GM19043 (cell line): ENCODE results near the gene MXRA7.
"Not testable (repeated sequence)": the region's sequence is repeated elsewhere in the genome, so short reads cannot be mapped to it uniquely, and the experiment has no call there.

Experiments
- ATAC-seq: cut with Tn5 transposase; IDR thresholded peaks from one replicate; pipeline ENCODE4 v1.9.1; 2021; ENCODE audit warnings: low read depth; ENCODE audit not compliant: unreplicated experiment

Gene MXRA7, protein sequence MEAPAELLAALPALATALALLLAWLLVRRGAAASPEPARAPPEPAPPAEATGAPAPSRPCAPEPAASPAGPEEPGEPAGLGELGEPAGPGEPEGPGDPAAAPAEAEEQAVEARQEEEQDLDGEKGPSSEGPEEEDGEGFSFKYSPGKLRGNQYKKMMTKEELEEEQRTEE

DNA sequence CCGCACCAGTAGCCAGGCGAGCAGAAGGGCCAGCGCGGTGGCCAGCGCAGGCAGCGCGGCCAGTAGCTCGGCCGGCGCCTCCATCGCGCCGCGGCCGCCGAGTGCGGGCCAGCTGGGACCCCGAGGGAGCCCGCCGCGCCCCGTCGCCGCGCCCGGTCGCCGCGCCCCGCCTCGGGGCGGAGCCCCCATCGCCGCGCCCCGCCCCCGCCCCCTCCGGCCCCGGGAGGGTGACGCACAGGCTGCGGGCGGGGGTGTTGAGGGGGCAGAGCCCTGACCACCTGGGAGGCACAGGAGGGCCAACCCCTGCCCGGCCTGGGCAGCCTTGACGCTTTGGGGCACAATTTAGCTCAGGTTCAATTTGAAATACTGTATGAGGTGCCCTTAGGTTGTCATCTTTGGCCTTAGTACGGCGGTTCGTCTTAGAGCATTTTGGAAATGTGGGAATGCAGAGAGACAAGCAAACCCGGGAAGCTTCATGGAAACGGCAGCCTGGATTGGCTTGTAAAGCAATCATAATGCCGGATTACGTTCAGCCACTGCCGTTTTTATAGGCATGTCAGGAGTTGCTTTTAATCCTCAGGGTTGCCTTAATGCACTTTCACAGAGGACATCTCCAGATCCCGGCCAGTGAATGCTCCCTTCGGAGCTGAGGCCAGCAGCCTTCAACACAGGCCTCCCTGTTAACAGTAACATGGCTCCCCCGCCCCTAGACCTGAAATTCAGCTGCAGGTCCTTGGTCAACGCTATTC, at the start of gene MXRA7:
TSS of gene MXRA7 (minus strand) at position 103 of the 749 bp plus-strand sequence. CDS start at position 84, 19 bp downstream.
- ATAC-seq, result no peak

- ATAC-seq, result no peak
Measured at GRCh38 chr17:76758570-76758969, 47.8 kb upstream of the MXRA7 start.

DNA sequence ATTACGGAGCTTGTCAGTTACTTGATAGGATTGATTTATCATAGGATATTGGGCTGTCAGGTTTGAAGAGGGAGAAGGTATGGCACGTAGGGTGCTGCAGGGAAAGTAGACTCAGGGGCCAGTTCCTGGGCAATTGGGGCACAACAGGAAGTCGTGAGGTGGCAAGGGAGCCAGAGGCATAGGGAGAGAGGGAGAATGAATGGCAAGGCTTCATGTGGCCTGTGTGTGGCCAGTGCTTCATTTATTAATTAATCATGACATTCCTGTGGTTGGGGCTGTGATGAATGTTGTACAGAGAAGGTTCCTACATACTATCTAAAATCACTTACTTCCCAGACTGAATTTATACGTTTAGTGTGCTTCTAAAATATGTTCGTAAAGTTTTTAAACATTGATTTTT, 46.5 kb upstream of the MXRA7 start:
- no peak for ATAC-seq

DNA sequence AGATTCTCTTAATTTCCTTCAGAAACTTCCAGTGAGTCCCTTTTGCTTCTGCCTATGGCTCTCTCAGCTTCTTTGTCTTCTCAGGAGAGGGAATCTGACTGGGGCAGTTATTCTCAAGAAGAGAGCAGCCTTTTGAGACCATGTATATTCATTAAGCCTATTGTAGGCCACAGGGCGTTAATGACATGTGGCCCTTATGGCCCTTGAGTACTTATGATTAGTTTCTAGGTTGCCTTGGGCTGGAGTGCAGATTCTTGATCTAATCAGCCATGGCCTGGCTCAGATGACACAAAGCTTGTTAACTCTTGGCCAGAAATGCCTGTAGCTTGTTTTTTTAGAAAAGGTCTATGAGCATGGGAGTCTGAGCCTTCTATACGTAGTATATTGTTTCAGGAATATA, 44.5 kb upstream of the MXRA7 start:
- no peak for ATAC-seq

- no peak for ATAC-seq
Measured at GRCh38 chr17:76753061-76753961, 42.5 kb upstream of the MXRA7 start.

DNA sequence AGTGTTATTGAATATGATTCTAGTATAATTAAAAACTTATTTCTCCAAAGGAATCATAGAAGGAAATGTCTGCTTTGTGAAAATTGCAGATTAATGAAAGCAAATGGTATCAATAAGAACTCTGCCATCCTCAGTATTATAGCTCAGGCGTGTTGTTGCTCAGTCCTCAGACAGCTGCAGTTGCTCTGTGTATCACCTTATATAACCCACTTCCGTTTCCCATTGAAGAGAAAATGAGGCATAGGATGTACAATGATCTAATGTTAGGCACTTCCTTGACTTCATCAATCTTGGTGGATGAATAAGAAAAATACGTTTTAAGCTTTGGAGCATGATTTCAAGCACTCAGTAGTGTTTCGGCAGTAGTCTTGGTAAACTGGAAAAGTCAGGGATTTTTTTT, 41.2 kb upstream of the MXRA7 start:
- no peak for ATAC-seq

GRCh38 chr17:76751416-76751993, 40.7 kb upstream of the MXRA7 start:
- ATAC-seq, result no peak

DNA sequence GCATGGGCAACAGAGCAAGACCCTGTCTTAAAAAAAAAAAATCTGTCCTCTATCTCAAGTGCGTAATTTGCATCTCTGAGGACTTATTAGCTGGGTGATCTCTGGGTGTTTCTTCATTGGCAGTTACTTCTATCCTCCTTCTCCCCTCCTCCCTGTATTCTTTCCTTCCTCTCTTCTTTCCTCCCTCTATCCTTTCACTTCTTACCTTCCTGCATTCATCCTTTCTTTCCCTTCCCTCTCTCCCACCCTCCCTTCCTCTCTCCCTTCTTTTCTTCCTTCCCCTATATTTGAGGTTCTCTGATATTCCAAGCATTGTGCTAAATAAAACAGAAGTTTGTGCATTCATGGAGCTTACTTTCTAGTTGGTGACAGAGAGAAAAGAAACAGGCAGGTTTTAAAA, 37.9 kb upstream of the MXRA7 start:
- no peak for ATAC-seq

GRCh38 chr17:76747716-76748363, 37.1 kb upstream of the MXRA7 start:
- ATAC-seq, result no peak

DNA sequence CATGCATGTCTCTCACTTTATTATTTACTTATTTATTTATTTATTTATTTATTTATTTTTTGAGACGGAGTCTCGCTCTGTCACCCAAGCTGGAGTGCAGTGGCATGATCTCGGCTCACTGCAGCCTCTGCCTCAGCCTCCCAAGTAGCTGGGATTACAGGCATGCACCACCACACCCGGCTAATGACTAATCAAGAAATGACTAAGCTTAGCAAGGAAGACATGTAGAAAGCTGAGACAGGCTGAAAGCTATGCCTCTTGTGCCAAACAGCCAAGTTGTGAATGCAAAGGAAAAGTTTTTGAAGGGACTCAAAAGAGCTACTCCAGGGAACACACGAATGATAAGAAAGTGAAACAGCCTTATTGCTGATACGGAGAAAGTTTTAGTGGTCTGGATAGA, 35.0 kb upstream of the MXRA7 start:
- ATAC-seq, result not testable (repeated sequence)

DNA sequence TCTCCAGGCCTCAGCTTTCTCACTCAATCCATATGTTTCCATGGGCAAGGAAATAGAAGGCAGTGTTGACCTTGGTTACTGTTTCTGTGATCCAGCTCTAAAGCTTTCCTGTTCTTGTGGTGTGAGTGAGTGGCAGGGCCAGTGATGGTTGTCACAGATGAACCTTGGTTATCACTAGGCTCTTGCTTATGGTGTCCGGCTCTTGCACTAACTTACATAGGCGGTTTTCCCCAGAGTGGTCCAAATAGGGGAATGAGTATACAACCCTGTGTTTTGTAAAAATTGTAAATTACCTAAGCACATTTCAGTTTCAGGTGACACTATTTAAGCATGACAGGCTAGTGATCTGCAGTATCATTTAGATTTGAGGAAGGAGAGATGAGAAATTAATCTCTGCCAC, 34.0 kb upstream of the MXRA7 start:
- no peak for ATAC-seq

GRCh38 chr17:76742958-76743357, 32.2 kb upstream of the MXRA7 start:
- no peak for ATAC-seq

DNA sequence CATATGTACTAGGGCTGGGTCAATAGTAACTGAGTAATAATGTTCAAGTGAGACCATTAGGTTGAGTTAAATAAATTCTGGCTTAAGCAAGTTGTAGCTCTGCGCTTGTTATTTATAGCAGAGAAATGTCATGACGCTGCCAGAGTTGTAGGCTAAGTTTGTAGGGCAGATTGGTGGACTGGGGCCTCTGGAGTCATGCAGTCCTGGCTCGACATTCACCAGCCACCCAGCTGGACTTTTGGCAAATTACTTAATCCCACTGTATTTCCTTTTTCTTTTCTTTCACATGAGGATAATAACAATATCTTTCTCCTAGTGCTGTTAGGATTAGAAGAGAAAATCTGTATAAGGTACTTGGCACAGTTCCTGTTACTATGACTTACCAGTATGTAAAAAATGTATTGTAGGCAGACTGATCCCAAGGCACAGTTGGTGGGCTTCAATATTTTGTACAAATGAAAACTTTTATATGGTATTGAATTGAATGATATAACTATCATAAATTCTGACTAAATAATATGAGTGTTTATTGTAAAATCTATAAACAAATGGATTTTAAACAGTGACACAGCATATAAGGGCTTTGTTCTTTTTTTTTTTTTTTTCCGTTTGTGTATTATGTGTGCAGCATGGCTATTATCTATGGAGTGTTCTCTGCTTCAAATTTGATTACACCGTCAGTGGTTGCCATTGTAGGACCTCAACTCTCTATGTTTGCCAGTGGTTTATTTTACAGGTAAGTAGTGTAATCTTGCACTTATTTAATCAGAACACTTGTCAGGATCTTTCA, 29.8 kb upstream of the MXRA7 start:
- no peak for ATAC-seq

DNA sequence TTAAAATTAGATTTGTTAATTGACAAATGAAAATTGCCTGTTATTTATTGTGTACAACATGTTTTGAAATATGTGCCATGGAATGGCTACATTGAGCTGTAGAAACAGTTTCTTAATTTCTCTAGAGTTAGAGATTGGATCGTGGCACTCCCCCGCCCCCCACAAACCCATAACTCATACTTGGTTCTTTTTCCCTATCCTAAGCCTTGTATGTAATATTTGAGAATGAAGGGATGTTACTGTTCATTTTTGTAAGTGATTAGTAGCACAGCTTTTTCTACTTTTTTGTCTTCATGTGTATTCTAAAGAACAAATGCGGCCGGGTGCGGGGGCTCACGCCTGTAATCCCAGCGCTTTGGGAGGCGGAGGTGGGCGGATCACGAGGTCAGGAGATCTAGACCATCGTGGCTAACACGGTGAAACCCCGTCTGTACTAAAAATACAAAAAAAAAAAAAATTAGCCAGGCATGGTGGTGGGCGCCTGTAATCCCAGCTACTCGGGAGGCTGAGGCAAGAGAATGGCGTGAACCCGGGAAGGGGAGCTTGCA, 28.9 kb upstream of the MXRA7 start:
- not testable (repeated sequence) for ATAC-seq

DNA sequence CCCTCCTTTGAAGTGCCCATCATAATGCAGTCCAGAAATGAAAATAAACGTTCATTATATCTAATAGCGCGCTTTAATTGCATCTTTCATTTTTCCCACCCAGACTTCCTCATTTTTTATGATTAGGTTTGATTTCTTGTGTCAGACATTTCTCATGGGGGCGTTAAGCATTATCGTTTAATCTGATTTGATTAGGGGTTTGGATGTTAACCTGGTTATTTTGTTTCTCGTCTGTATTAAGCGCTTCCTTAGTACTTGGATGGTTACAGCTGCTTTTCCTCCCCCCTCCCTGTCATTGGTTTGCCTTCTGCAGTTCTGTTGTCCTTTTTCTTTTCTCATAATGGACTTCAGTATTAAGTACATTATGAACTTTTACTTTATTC, 27.7 kb upstream of the MXRA7 start:
- ATAC-seq, result no peak

DNA sequence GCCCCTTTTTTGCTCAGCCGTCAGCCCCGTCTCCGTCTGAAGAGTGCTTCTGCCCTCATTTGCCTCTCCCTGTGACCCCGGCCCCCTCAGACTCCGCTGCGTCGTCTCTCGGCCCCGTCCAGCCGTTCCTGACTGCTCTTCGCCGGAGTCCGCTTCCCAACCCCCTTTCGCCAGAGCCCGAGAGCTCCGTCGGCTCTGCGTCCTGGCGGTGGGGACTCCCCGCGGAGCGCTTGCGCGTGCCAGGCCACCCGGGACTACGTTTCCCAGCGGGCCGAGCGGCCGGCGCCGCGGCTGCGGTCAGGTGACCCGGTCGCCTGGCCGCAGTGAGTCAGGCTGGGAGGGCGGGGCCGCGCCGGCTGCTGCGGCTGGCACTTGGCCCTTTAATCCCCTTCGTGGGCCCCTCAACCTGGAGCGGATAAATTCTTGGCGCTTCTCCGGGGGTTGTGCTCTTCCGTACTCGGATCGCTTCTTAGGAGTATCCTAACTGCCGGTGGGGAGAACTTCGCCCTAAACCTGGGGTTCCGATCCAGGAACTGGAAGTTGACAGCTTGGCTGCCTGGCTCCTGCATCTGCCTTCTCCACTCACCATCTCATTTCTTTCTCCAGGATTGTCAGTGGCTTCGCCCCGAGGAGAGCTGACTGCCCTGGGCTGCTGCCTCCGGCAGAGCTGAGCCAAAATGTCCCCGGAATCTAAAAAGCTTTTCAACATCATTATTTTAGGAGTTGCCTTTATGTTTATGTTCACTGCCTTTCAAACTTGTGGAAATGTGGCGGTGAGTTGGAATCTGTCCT, 27.1 kb upstream of the MXRA7 start, which contains the start of gene MFSD11:
TSS of gene MFSD11 (plus strand) at position 444 of the 792 bp plus-strand sequence. CDS start at position 678, 234 bp downstream.
- peak; percentile 51 for ATAC-seq

DNA sequence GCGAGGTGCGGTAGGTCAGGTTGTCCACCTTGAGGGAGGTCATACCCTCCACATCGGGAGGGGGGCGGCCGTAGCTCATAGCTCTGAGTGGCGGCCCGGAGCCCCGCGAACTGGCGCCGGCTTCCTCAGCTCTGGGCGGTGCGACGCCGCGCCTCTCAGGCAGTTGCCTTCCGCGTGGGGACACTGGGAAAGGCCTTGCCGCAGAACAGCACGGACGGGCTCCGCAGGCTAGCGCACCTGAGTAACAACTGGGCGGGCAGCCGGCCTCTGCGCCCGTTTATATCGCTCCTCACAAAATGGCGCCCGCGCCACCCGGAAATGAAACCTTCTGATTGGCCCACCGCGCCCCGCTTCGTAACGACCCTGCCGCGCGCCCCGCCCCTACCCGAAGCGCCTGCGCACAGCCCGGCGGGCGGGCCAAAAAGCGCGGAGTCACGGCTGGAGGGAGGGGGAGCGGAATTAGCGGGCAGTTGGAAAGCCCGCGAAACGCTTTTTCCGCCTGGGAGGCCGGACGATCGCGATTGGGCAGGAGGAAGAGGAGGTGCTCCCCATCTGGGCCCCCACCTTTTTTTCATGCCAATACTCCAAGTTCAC, 26.4 kb upstream of the MXRA7 start, which contains the start of gene SRSF2:
TSS of gene SRSF2 (minus strand) at position 250 of the 594 bp plus-strand sequence. CDS start at position 79, 171 bp downstream.
- ATAC-seq, result peak; percentile 63
